ENCODE data around the gene HSPB6.
"Not testable (repeated sequence)": the region's sequence is repeated elsewhere in the genome, so short reads cannot be mapped to it uniquely, and the experiment has no call there.

HSPB6 gene

DNA sequence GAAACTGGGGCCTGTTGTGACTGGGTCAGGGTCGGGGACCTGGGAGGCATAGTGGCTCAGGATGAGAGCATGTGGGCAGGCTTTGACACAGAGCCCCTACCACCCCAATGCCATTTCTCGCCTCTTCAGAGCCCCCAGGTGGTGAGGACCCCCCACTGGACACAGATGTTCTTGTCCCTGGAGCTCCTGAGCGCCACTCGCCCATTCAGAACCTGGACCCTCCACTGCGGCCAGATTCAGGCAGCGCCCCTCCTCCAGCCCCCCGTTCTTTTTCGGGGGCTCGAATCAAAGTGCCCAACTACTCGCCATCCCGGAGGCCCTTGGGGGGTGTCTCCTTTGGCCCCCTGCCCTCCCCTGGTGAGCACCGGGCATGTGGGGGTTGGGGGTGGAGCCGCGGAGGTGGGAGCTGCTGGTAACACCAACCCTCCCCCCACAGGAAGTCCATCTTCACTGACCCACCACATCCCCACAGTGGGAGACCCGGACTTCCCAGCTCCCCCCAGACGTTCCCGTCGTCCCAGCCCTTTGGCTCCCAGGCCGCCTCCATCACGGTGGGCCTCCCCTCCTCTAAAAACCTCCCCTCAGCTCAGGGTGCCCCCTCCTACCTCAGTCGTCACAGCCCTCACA, 24.9 kb downstream of the HSPB6 start:
- DNase-seq (ENCODE audit: low read depth in 3 of 3): no peak

GRCh38 chr19:35731353-35731752, 25.5 kb downstream of the HSPB6 start:
- DNase-seq (ENCODE audit: low read depth in 3 of 3): no peak

GRCh38 chr19:35730326-35730725, 26.5 kb downstream of the HSPB6 start:
- DNase-seq (ENCODE audit: low read depth in 3 of 3): no peak

GRCh38 chr19:35729763-35730162, 27.1 kb downstream of the HSPB6 start:
- no peak for DNase-seq (ENCODE audit: low read depth in 3 of 3)

GRCh38 chr19:35729021-35729420, 27.8 kb downstream of the HSPB6 start:
- DNase-seq (ENCODE audit: low read depth in 3 of 3): no peak

GRCh38 chr19:35727956-35728706, 28.7 kb downstream of the HSPB6 start:
- DNase-seq (ENCODE audit: low read depth in 3 of 3): no peak

DNA sequence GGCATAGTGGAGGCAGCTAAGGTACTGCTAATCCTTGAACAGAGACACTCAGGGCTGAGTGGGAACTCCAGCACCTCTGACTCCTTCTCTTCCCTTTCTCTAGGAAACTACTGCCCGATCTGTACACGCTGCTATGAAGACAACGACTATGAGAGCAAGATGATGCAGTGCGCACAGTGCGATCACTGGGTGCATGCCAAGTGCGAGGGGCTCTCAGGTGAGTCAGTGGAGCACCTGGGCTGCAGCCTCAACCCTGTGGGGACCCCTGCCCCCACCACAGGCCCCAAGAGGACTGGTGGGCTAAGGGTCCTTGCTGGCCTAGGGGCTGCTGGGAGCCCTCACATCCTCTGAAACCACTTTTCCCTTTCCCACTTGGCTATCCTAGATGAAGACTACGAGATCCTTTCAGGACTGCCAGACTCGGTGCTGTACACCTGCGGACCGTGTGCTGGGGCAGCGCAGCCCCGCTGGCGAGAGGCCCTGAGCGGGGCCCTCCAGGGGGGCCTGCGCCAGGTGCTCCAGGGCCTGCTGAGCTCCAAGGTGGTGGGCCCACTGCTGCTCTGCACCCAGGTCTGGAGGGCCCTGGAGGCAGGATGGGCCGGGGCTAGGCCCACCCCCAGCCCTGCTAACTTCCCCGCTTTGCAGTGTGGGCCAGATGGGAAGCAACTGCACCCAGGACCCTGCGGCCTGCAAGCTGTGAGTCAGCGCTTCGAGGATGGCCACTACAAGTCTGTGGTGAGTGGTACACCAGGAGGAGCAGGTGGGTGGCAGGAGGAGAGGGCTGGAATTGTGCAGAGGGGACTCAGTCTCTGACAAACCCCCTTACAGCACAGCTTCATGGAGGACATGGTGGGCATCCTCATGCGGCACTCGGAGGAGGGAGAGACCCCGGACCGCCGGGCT, 29.5 kb downstream of the HSPB6 start:
- no peak for DNase-seq (ENCODE audit: low read depth in 3 of 3)

DNA sequence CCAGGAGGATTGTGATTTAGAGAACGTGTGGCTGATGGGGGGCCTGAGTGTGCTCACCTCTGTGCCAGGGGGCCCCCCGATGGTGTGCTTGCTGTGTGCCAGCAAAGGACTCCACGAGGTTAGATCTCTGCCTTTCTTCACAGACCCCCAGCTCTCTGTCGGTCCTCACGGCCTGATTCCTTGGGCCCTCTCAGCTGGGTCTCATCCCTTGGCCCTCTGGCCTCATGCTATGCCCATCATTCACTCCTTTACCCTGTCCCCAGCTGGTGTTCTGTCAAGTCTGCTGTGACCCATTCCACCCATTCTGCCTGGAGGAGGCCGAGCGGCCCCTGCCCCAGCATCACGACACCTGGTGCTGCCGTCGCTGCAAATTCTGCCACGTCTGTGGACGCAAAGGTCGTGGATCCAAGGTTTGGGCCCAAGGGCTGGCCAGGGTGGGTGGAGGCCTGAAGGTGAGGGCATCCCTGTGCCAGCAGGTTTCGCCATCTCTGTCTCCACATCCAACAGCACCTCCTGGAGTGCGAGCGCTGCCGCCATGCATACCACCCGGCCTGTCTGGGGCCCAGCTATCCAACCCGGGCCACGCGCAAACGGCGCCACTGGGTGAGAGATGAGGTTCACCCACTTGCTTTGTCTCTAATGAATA, 31.5 kb downstream of the HSPB6 start:
- DNase-seq (ENCODE audit: low read depth in 3 of 3): no peak

- DNase-seq (ENCODE audit: low read depth in 3 of 3): no peak
These were observed 32.3 kb downstream of the HSPB6 start for GRCh38 chr19:35724560-35724959.

- DNase-seq (ENCODE audit: low read depth in 3 of 3): not testable (repeated sequence)
These were observed 32.7 kb downstream of the HSPB6 start for GRCh38 chr19:35724132-35724531.

- DNase-seq (ENCODE audit: low read depth in 3 of 3): no peak
These were observed 33.2 kb downstream of the HSPB6 start for GRCh38 chr19:35723671-35724070.

- no peak for DNase-seq (ENCODE audit: low read depth in 3 of 3)
These were observed 33.9 kb downstream of the HSPB6 start for GRCh38 chr19:35722897-35723296.

DNA sequence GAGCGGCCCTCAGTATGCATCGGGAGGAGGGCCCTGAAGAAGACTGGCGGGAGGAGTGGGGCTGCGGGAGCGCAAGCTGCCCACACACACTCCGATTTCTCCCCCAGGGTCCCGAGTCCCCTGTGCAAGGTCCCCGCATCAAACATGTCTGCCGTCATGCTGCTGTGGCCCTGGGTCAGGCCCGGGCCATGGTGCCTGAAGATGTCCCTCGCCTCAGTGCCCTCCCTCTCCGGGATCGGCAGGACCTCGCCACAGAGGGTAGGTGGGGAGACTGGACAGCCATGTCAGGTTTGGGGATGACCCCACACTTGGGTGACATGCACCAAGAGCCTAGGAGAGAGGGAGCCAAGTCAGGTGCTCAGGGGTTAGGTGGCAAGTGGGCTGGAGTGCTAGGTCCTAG, 34.4 kb downstream of the HSPB6 start:
- DNase-seq (ENCODE audit: low read depth in 3 of 3): no peak

DNA sequence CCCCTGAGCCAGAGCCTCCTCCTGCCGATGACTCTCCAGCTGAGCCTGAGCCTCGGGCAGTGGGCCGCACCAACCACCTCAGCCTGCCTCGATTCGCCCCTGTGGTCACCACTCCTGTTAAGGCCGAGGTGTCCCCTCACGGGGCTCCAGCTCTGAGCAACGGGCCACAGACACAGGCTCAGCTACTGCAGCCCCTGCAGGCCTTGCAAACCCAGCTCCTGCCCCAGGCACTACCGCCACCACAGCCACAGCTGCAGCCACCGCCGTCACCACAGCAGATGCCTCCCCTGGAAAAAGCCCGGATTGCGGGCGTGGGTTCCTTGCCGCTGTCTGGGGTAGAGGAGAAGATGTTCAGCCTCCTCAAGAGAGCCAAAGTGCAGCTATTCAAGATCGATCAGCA, 35.5 kb downstream of the HSPB6 start:
- DNase-seq (ENCODE audit: low read depth in 3 of 3): no peak

DNA sequence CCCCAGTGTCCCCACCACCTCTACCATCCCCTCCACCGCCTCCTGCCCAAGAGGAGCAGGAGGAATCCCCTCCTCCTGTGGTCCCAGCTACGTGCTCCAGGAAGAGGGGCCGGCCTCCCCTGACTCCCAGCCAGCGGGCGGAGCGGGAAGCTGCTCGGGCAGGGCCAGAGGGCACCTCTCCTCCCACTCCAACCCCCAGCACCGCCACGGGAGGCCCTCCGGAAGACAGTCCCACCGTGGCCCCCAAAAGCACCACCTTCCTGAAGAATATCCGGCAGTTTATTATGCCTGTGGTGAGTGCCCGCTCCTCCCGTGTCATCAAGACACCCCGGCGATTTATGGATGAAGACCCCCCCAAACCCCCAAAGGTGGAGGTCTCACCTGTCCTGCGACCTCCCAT, 36.2 kb downstream of the HSPB6 start:
- DNase-seq (ENCODE audit: low read depth in 3 of 3): no peak

- DNase-seq (ENCODE audit: low read depth in 3 of 3): no peak
These were observed 36.7 kb downstream of the HSPB6 start for GRCh38 chr19:35720163-35720524.

DNA sequence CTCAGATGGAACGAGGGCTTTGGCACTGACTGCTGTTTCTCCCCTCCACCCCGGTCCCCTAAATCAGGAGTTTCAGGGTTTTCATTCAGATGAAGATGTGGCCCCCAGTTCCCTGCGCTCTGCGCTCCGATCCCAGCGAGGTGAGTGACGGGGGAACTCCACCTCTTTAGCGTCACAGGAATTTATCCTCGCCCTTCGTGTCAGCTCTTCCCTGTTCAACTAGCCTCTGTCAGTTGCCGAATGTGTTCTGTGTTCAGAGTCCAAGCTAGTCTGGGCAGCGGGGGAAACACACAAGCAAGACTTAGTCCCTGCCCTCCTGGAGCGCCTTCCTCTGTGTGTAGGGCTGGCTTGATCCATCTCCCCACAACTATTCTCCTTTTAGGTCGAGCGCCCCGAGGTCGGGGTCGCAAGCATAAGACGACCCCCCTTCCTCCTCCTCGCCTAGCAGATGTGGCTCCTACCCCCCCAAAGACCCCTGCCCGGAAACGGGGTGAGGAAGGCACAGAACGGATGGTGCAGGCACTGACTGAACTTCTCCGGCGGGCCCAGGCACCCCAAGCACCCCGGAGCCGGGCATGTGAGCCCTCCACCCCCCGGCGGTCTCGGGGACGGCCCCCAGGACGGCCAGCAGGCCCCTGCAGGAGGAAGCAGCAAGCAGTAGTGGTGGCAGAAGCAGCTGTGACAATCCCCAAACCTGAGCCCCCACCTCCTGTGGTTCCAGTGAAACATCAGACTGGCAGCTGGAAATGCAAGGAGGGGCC, 37.2 kb downstream of the HSPB6 start:
- DNase-seq (ENCODE audit: low read depth in 3 of 3): no peak

DNA sequence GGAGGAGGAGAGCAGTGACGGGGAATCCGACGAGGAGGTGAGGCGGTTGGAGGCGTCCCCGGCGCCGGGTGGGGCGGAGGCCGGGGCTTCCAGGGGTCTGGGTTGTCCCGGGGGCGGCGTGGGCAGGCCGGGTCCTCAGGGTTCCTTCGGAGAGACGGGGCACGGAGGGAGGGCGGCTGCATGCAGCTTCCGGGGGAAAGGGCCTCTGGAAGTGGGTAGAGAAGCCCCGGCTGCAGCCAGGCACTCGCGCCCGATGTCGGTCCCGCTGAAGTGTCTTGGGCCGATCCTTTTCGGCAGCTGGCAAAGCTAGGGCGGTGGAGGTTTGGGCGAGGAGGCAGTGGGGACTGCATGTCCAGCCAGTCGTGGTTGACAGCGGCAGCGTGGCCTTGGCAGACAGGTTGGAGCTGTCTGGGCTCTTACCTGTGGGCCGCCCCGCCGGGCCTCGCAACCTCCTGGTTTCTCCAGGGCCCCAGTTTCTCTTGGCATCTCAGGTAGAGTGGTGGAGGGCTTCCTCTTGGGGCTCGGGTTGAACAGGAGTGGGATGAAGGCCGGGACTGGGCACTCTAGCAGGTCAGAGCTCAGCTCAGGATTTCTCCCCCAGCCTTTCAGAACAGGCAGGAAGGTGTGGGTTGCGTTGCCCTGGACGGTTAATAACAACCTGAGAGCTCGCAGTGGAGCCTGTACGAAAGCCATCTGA, 38.3 kb downstream of the HSPB6 start:
- DNase-seq (ENCODE audit: low read depth in 3 of 3): peak in 1 of 3 donors; percentile 53

DNA sequence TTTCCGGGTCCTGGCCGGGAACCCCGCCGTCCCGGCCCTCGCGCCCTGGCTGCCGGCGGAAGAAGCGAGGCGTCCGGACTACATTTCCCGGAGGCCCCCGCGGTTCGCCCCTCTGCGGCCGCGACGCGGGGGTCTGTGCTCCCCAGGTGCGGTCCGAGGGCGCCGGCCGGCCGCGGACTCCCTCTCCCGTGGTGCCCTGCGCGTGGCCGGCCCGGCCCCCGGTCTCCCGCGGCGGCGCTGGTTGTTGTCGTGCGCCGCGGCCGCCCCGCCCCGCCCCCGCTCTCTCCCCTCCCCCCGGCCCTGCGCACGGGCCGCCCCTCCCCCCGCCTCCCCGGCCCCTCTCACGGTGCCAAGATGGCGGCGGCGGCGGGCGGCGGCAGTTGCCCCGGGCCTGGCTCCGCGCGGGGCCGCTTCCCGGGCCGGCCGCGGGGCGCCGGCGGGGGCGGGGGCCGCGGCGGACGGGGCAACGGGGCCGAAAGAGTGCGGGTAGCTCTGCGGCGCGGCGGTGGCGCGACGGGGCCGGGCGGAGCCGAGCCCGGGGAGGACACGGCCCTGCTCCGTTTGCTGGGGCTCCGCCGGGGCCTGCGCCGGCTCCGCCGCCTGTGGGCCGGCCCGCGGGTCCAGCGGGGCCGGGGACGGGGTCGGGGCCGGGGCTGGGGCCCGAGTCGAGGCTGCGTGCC, 39.0 kb downstream of the HSPB6 start, which contains the start of gene KMT2B:
Gene KMT2B (plus strand): TSS at position 339 of the 680 bp plus-strand sequence. CDS start 16 bp downstream, at position 355.
- no peak for DNase-seq (ENCODE audit: low read depth in 3 of 3)

Data from stimulated activated CD4-positive, alpha-beta T cell treated with anti-CD3 and anti-CD28 coated beads, TNF-alpha, amount 100 ng/mL, for 48 hours (primary cell).